H1 (cell line): ENCODE measurements around the gene MLPH. TPM values are rescaled to one million over a fixed set of nuclear protein-coding genes. Genes with fewer than 3 reads are reported as not detected.

Experiments
- KDM5A ChIP-seq: fragments of 200-600 bp; IDR thresholded peaks from 2 replicates; pipeline ENCODE4 v1.7.1; 2012; ENCODE audit warnings: mild to moderate bottlenecking, low read length, inconsistent platforms, mixed read lengths
- MAFK ChIP-seq: IDR thresholded peaks from 2 replicates; pipeline ENCODE4 v1.6.1; 2012; ENCODE audit warnings: low read depth, mild to moderate bottlenecking, improper control_type of control experiment, low read length
- NANOG ChIP-seq: IDR thresholded peaks from 2 replicates; pipeline ENCODE4 v1.6.1; 2011; ENCODE audit warnings: low read length, low read depth, mild to moderate bottlenecking, inconsistent platforms; ENCODE audit not compliant: insufficient read depth, poor library complexity, severe bottlenecking
- POLR2A ChIP-seq, 2 experiments: IDR thresholded peaks; 1 replicate in 1 of 2; 2 replicates in 1 of 2; pipeline ENCODE4 v1.6.1; 2011; ENCODE audit warnings: low read depth in 2 of 2, low read length in 2 of 2, mild to moderate bottlenecking in 2 of 2; ENCODE audit errors: control extremely low read depth in 1 of 2
- SIX5 ChIP-seq: IDR thresholded peaks from 2 replicates; pipeline ENCODE4 v1.6.1; 2011; ENCODE audit warnings: mild to moderate bottlenecking, low read depth, low read length
- SP4 ChIP-seq: IDR thresholded peaks from 2 replicates; pipeline ENCODE4 v1.6.1; 2012; ENCODE audit warnings: low read length, inconsistent platforms
- polyA plus RNA-seq, 7 experiments: library from polyadenylated mRNA; depleted of rRNA in 3 of 7; stranded (reverse) in 5 of 7; unstranded in 2 of 7; fragments of >200 nt in 5 of 7; fragments of 200-250 nt in 2 of 7; gene quantifications; 1 replicate in 5 of 7; 2 replicates in 1 of 7; 4 replicates in 1 of 7; pipeline versions ENCODE4 v1.2.1 to v1.2.3, GENCODE V29; 2011 to 2013; ENCODE audit warnings: missing spikeins in 2 of 7, mixed read lengths in 2 of 7
- total RNA-seq: library from RNA; stranded (reverse); fragmentation: NEBNext Ultra II Directional; extraction: Animal tissue kit (Norgen Biotek cat#: 25700); gene quantifications from 2 replicates; pipeline ENCODE4 v1.2.1, GENCODE V29; 2021

The MLPH gene
- total and polyA plus RNA-seq, 2 of the 8 experiments (the other 6 are each of a cell fraction or from before 2014, with no cell fraction given): 12.7 to 17.0 TPM

DNA sequence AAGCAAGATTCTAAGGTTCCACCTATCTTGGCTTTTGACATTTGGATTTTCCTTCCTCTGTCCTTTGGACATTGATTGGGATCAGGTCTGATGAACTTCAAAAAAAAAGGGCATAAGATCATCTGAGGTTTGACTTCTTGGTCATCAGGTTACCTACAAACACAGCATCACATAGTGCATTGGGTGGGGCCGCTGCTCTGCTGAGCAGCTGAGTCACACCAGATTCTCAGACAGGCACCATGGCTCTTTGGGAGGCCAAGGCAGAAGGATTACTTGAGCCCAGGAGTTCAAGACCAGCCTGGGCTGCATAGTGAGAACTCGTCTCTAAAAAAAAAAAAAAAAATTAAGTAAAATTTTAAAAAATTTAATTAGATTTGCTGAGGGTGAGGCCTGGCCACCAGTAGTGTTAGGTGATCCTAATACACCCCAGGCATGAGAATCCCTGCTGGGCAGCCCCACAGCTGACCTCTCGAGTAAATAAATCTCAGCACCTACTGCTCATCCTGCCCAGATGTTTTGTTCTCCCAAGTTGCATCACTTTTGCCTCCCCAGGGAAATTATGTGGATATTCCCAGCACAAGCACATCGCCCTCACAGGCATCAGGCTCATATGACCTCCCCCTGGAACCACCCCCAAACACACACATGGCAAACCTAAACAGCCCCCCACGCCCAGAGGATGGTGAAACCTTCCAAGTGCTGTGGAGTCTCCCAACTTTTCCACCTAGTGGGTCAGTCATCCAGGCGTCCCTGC, 5.3 kb downstream of the MLPH start (continued):
- TF ChIP-seq KDM5A: no peak
- TF ChIP-seq SIX5: no peak
- TF ChIP-seq NANOG: no peak
- TF ChIP-seq SP4: no peak
- no peak for TF ChIP-seq POLR2A (IDR thresholded peaks at IDR 0.05; ENCODE audit: control extremely low read depth in 1 of 2, low read depth in 2 of 2, low read length in 2 of 2)
- no peak for TF ChIP-seq MAFK
